KMS-11 (cell line): ENCODE data around the gene SH3GL2.

Experiments
- H2AFZ ChIP-seq: fragments of 200-600 bp; sonication (generic); 2 replicates; pipeline ENCODE4 v1.6.1; 2016; ENCODE audit warnings: antibody characterized with exemption, mixed run types, low read depth
- H3K27ac ChIP-seq: fragments of 200-600 bp; sonication (generic); 2 replicates; pipeline ENCODE4 v1.6.1; 2016; ENCODE audit warnings: mild to moderate bottlenecking, mixed run types
- H3K27me3 ChIP-seq: fragments of 200-600 bp; sonication (generic); 2 replicates; pipeline ENCODE4 v1.6.1; 2017; ENCODE audit warnings: mild to moderate bottlenecking, low read depth, mixed run types, moderate library complexity; ENCODE audit not compliant: insufficient read depth
- H3K36me3 ChIP-seq: fragments of 200-600 bp; sonication (generic); 2 replicates; pipeline ENCODE4 v1.6.1; 2017; ENCODE audit warnings: mild to moderate bottlenecking, mixed run types; ENCODE audit not compliant: insufficient read depth
- H3K4me1 ChIP-seq: fragments of 200-600 bp; sonication (generic); 2 replicates; pipeline ENCODE4 v1.6.1; 2016; ENCODE audit warnings: mild to moderate bottlenecking, low read depth, mixed run types; ENCODE audit not compliant: poor library complexity, severe bottlenecking
- H3K4me2 ChIP-seq: fragments of 200-600 bp; sonication (generic); 2 replicates; pipeline ENCODE4 v1.7.0; 2016; ENCODE audit warnings: mild to moderate bottlenecking, mixed run types
- H3K4me3 ChIP-seq: fragments of 200-600 bp; sonication (generic); IDR thresholded peaks from 2 replicates; pipeline ENCODE4 v1.6.1; 2017; ENCODE audit warnings: low read depth, low read length, mixed read lengths; ENCODE audit not compliant: insufficient read depth
- H3K79me2 ChIP-seq: fragments of 200-600 bp; sonication (generic); 2 replicates; pipeline ENCODE4 v1.6.1; 2016; ENCODE audit warnings: low read depth, mixed run types; ENCODE audit not compliant: insufficient read depth
- H3K9ac ChIP-seq: fragments of 200-600 bp; sonication (generic); 2 replicates; pipeline ENCODE4 v1.6.1; 2016; ENCODE audit warnings: mild to moderate bottlenecking, mixed run types
- H4K20me1 ChIP-seq: fragments of 200-600 bp; sonication (generic); 2 replicates; pipeline ENCODE4 v1.6.1; 2016; ENCODE audit warnings: mild to moderate bottlenecking, mixed run types; ENCODE audit not compliant: insufficient read depth
- TF ChIP-seq, protein P1 (sequence below): fragments of 200-600 bp; sonication (generic); conservative IDR thresholded peaks from 2 replicates; pipeline ENCODE4 v1.6.1; 2017; ENCODE audit warnings: low read depth, mild to moderate bottlenecking, antibody characterized with exemption, low read length, moderate library complexity, mixed read lengths

The SH3GL2 gene

GRCh38 chr9:17731308-17731707, 152.4 kb downstream of the SH3GL2 start:
- H3K79me2 ChIP-seq = no peaks in the 10 kb centered on the region
- TF ChIP-seq, protein P1, sequence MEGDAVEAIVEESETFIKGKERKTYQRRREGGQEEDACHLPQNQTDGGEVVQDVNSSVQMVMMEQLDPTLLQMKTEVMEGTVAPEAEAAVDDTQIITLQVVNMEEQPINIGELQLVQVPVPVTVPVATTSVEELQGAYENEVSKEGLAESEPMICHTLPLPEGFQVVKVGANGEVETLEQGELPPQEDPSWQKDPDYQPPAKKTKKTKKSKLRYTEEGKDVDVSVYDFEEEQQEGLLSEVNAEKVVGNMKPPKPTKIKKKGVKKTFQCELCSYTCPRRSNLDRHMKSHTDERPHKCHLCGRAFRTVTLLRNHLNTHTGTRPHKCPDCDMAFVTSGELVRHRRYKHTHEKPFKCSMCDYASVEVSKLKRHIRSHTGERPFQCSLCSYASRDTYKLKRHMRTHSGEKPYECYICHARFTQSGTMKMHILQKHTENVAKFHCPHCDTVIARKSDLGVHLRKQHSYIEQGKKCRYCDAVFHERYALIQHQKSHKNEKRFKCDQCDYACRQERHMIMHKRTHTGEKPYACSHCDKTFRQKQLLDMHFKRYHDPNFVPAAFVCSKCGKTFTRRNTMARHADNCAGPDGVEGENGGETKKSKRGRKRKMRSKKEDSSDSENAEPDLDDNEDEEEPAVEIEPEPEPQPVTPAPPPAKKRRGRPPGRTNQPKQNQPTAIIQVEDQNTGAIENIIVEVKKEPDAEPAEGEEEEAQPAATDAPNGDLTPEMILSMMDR = no peak
- H4K20me1 ChIP-seq = no peaks in the 10 kb centered on the region
- no peaks in the 10 kb centered on the region for H3K36me3 ChIP-seq
- no peak overlapping the region for H3K27ac ChIP-seq
- H3K4me3 ChIP-seq = no peak overlapping the region
- H2AFZ ChIP-seq = no peak overlapping the region
- no peak overlapping the region for H3K4me2 ChIP-seq
- no peaks in the 10 kb centered on the region for H3K4me1 ChIP-seq
- H3K27me3 ChIP-seq = no peaks in the 10 kb centered on the region
- no peak overlapping the region for H3K9ac ChIP-seq

GRCh38 chr9:17734674-17735073, 155.8 kb downstream of the SH3GL2 start:
- H3K79me2 ChIP-seq = no peaks in the 10 kb centered on the region
- H3K36me3 ChIP-seq = no peaks in the 10 kb centered on the region
- no peaks in the 10 kb centered on the region for H3K27me3 ChIP-seq
- H4K20me1 ChIP-seq = no peaks in the 10 kb centered on the region
- TF ChIP-seq, protein P1 = no peak
- no peak overlapping the region for H3K9ac ChIP-seq
- H2AFZ ChIP-seq = no peak overlapping the region
- H3K4me2 ChIP-seq = no peak overlapping the region
- H3K4me3 ChIP-seq = no peak overlapping the region
- no peaks in the 10 kb centered on the region for H3K4me1 ChIP-seq
- no peak overlapping the region for H3K27ac ChIP-seq

DNA sequence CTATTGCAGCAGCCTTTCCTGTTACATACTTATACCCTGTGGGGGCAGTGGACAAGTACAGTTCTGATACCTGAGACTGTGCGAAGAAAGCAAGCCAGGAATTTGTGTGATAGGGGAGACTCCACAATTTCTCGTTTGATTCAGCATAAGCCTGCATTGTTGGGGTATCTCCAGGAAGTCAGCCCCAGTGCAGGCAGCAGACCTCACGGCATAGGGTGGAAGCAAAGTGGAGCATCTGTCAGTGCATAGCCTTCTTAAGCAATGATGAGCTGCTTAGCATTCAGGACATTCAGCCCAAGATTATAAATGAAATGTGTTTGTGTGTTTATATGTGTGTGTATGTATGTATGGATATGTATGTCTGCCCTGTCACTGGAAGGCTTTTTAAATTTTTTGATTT, 157.0 kb downstream of the SH3GL2 start:
- Histone ChIP-seq H3K4me1 (no peaks in the 10 kb centered on the region), H3K4me3 (no peak overlapping the region), H3K27ac (no peak overlapping the region), H3K36me3 (no peaks in the 10 kb centered on the region), H3K4me2 (no peak overlapping the region), H3K79me2 (no peaks in the 10 kb centered on the region), H3K9ac (no peak overlapping the region), H2AFZ (no peak overlapping the region), H4K20me1 (no peaks in the 10 kb centered on the region), H3K27me3 (no peaks in the 10 kb centered on the region)
- TF ChIP-seq, protein P1 = no peak

GRCh38 chr9:17739022-17739421, 160.2 kb downstream of the SH3GL2 start:
- Histone ChIP-seq H2AFZ (no peak overlapping the region), H3K36me3 (no peaks in the 10 kb centered on the region), H3K4me2 (no peak overlapping the region), H3K27ac (no peak overlapping the region), H4K20me1 (no peaks in the 10 kb centered on the region), H3K4me1 (no peaks in the 10 kb centered on the region), H3K9ac (no peak overlapping the region), H3K27me3 (no peaks in the 10 kb centered on the region), H3K4me3 (no peak overlapping the region), H3K79me2 (no peaks in the 10 kb centered on the region)
- TF ChIP-seq, protein P1 = no peak
